Measurements from ENCODE around the gene FNTB.

- no peak for TF ChIP-seq CTCF (IDR thresholded peaks at IDR 0.05)
- TF ChIP-seq POLR2A (IDR thresholded peaks at IDR 0.05), result no peak
Observed at GRCh38 chr14:65065719-65066118, 79.0 kb downstream of the FNTB start.
